Measurements from ENCODE around the gene TCP10L. TPM values are rescaled to one million over a fixed set of nuclear protein-coding genes. Genes with fewer than 3 reads are reported as not detected.
A peak's percentile ranks its signal among the peaks of the same experiment; 100 is the strongest.

TCP10L gene
- total and polyA plus RNA-seq, 2 of the 13 experiments (the other 11 are each of a cell fraction or from before 2014, with no cell fraction given): 0.90 to 2.4 TPM

- TF ChIP-seq ZBTB40 (IDR thresholded peaks at IDR 0.05) (no peak), ZBTB40 (CRISPR knock-in tag; IDR thresholded peaks at IDR 0.05) (no peak), ZBTB43 (CRISPR knock-in tag; conservative IDR thresholded peaks at IDR 0.05) (no peak), SYNCRIP (IDR thresholded peaks at IDR 0.05; ENCODE audit: insufficient read depth, low read depth, low read length) (no peak), ZNF879 (CRISPR knock-in tag; IDR thresholded peaks at IDR 0.05) (no peak), CSRNP1 (CRISPR knock-in tag; IDR thresholded peaks at IDR 0.05) (no peak), HDAC2 (CRISPR knock-in tag; IDR thresholded peaks at IDR 0.05) (peak; percentile 58), ZFX (CRISPR knock-in tag; IDR thresholded peaks at IDR 0.05; ENCODE audit: low read depth) (no peak), RARA (CRISPR knock-in tag; IDR thresholded peaks at IDR 0.05) (peak; percentile 84), SRSF1 (optimal IDR thresholded peaks at IDR 0.05; ENCODE audit: low read depth, low read length) (no peak), PITX1 (CRISPR knock-in tag; IDR thresholded peaks at IDR 0.05) (peak; percentile 51), ZNF343 (CRISPR knock-in tag; IDR thresholded peaks at IDR 0.05) (no peak), MBNL3 (CRISPR knock-in tag; conservative IDR thresholded peaks at IDR 0.05) (no peak), HMGXB3 (CRISPR knock-in tag; IDR thresholded peaks at IDR 0.05; ENCODE audit: borderline replicate concordance) (no peak), ELF1 (CRISPR knock-in tag; IDR thresholded peaks at IDR 0.05) (no peak)
Measured at GRCh38 chr21:32597205-32597604, 11.9 kb upstream of the TCP10L start (continued).

All from HepG2 (cell line).